ENCODE measurements around the gene CDKAL1.
"Not testable (repeated sequence)": the region's sequence is repeated elsewhere in the genome, so short reads cannot be mapped to it uniquely, and the experiment has no call there.

CDKAL1 gene

GRCh38 chr6:21254460-21254859 lies 720.2 kb downstream of the CDKAL1 start:
- DNase-seq (ENCODE audit: low spot score), result not testable (repeated sequence)

DNA sequence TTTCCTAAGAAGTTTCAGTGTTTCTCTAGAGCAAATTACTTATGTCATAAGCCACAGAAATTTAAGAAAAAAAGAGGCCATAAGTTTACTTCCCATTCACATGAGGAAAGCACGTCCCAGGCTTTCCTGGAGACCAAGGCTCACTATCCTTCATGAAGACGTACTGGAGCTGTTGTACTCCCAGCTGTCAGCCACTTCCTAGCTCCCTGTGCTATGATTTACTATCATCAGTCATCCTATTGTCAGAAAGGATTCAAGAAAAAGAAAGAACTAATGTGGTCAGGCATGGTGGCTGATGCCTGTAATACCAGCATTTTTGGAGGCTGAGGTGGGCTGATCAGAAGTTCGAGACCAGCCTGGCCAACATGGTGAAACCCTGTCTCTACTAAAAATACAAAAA lies 721.9 kb downstream of the CDKAL1 start:
- no peak for DNase-seq (ENCODE audit: low spot score)

DNA sequence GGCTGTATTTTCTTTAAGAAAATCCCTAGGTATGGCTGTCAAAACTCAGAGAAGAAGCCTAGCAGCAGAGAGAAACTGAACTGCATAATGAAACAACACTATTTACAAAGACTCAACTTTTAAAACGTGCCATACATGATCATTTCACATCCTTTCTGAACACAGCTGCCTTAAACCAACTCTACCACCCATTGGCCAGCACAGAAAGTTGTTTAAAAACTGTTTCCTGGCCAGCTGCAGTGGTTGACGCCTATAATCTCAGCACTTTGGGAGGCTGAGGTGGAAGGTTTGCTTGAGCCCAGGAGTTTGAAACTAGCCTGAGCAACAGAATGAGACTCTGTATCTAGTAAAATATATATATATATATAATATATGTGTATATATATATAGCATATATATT lies 722.9 kb downstream of the CDKAL1 start:
- no peak for DNase-seq (ENCODE audit: low spot score)

GRCh38 chr6:21258665-21259064 lies 724.4 kb downstream of the CDKAL1 start:
- no peak for DNase-seq (ENCODE audit: low spot score)

DNA sequence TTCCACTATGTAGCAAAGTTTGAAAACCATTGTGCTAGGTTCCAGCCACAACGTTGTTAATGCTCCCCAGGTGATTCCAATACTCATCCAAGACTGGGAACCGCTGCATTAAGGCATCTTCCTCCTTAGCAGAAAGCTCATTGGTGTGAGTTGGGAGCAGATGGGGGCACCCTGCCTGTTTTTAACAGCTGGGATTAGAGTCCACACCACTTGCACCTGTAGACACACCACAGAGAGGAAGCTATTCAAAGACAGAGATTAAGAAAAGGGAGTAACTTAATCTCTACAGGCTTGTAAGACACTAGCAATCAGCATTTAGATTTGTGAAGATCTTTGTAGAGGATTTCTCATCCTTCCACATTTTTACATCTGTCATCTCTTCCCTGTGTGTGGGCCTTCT lies 725.4 kb downstream of the CDKAL1 start:
- no peak for DNase-seq (ENCODE audit: low spot score)

GRCh38 chr6:21262504-21262903 lies 728.2 kb downstream of the CDKAL1 start:
- DNase-seq (ENCODE audit: low spot score), result no peak

GRCh38 chr6:21263531-21264287 lies 729.5 kb downstream of the CDKAL1 start:
- DNase-seq (ENCODE audit: low spot score), result no peak

GRCh38 chr6:21264288-21265033 lies 730.2 kb downstream of the CDKAL1 start:
- no peak for DNase-seq (ENCODE audit: low spot score)

DNA sequence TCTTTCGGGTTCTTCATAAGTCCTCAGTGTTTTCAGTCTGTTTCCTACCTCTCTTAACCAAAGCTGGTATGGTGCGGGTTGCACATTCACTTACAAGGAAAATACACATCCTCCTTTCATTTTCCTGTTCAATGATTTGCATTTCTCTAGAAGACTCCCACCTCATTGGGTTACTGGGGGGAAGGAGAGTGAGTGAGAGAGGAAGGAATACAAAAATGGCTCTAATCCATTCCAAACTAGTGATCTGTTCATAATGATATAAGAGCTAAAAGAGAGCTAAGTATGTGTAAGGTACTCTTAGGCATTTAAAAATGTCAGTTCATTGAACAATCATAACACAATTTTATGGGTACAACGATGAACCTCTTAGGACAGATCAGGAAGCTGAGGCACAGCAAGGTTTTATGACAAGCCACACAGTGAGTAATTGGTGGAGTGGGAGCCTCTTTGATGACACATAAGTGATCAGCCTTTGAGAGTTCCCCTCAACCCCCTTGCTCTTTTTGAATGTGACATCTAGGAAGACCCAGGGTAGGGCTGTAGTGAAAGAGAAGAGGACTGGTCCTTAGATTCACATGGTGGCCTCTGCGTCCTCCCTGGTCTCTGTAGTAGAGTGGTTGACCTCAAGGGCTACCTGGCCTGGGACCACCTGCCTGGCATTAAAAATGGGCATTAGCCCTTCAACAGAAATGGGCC lies 730.9 kb downstream of the CDKAL1 start:
- no peak for DNase-seq (ENCODE audit: low spot score)

DNA sequence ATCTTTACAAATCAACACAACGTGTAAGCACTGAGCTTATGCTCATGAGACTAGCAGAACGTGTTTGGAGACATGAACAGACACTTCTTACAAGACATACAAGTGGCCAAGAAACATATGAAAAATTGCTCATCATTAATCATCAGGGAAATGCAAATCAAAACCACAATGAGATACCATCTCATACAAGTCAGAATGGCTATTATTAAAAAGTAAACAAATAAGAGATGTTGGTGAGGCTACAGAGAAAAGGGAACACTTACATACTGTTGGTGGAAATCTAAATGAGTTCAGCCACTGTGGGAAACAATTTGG lies 731.4 kb downstream of the CDKAL1 start:
- DNase-seq (ENCODE audit: low spot score), result no peak

DNA sequence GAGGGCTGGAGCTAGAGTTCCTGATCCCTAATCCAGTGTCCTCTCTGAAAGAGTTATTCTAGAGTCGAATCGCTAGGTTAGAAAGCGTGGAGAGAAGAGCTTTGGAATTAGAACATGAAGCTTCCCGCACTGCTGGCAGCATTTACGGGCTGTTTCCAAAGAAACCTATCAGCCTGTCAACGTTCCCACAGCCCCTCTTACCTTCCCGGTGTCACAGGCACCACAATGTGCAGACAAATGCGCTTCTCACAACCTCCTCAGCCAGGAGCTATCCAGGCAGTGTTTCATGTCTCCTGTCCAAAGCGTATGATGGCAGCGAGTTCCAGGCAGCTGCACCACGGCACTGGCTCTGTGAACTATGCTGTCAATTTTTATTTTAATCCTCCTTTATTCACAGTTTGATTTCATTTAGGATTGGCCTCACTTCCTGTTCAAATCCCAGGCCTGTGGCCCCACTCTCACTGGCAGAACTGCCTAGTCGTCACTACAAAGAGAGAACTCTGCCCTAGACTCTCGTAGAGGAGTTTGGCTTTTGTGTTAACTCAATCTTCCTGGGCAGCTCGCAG lies 736.5 kb downstream of the CDKAL1 start:
- no peak for DNase-seq (ENCODE audit: low spot score)

DNA sequence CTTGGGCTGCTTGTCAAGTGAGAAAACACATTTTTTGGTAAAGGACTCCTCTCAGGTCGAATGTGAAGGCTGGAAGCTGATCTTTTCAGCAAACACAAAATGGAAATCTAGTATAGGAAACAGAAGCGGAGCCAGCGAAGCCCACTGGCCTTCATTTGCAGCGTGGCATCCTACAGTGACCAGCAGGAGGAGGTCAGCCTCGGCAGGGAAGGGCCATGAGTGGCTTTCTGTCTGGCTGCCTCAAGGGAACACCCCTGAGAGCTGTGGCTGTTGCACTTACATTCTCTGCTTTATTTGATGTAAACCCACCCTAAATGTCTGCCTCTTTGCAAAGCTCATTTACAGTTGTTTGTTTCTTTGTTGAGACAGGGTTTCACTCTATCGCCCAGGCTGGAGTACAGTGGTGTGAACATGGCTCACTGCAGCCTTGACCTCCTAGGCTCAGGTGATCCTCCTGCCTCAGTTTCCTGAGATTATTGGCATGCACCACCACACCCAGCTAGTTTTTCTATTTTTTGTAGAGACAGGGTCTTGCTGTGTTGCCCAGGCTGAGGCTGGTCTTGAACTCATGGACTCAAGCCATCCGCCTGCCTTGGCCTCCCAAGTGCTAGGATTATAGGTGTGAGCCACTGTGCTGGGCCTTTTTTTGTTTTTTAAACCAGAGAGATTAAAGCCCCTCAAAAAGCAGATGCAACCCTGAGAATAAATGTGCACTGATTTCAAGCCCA lies 737.3 kb downstream of the CDKAL1 start:
- no peak for DNase-seq (ENCODE audit: low spot score)

- no peak for DNase-seq (ENCODE audit: low spot score)
These were observed 739.2 kb downstream of the CDKAL1 start for GRCh38 chr6:21273451-21273850.

DNA sequence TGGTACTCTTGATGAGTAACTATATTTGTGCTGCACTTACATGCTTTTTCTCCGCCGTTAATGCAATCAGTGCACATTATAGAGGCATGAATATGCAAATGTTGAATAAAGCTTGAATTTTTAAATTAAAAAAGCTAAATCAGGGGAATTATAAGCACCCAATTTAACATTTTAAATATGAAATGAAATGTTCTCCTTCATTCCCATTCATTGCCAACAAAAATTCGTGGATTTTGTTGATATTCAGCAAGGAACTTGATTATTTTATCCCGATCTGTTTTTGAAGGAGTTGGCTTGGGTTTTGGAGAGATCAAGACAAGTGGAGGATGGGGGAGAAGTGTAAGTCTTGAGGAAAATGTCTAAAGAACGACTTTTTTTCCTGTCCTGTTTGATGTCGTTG lies 740.6 kb downstream of the CDKAL1 start:
- no peak for DNase-seq (ENCODE audit: low spot score)

GRCh38 chr6:21277601-21278374 lies 743.5 kb downstream of the CDKAL1 start:
- no peak for DNase-seq (ENCODE audit: low spot score)

DNA sequence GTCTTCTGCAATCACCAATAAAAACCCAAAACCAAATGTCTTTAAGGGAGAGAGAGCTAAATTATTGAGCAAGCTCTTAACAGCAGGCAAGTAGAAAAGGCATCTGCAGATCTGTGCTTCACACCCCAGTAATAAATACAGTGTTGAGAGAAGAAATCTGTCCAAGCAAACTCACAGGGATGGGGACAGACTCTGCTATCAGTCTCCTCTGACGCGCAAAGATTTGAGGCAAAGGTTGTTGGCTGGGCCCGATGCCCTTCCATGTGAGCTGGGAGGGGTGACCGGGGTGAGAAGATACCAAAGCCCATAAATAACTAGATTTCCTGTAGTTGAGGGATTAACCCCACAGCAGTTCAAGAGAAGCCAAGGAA lies 744.1 kb downstream of the CDKAL1 start:
- DNase-seq (ENCODE audit: low spot score), result no peak

DNA sequence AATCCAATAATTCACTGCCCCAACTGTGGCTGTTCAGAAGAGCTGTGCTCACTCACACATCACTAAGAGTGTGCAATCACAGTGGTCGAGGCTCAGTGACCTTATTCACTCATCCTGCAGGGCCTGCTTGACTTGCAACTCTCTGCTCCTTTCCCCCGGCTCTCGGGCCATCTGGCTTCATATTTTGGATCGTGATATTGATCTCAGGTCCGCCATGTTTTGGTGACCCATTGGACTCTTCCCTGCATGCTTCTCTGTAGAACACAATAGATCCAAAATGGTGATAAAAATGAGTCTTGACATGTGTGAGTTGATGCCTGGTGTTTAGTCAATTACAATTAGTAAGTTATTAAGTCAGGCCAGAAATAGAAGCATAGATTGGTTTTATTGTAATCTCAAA lies 745.4 kb downstream of the CDKAL1 start:
- DNase-seq (ENCODE audit: low spot score), result no peak

DNA sequence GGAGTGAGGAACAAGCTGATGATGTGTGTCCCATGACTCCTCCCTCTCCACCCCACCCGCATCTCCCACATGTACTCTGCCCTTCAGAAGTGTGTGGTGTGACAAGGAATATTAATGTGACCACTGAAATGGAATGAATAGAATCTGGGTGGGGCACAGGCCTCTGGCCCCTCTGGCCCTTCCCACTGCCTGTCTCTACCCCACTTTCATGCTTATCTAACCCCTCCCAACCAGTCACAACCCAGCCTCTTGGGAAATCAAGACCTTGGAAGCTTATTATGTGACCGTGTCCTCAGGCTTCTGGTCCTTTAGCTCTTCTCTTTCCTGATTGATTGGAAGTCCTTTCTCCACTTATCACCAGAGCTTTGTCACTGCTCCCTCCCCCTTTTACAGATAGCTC lies 747.1 kb downstream of the CDKAL1 start:
- no peak for DNase-seq (ENCODE audit: low spot score)
